GM19239 (cell line): ENCODE data around the gene DGKB.

Experiments used
- DNase-seq: peaks from one replicate; pipeline ENCODE4 v3.0.0; 2011; ENCODE audit warnings: low spot score; ENCODE audit not compliant: insufficient read length
- FAIRE-seq: peaks from 2 replicates; lab custom pipeline; 2011; peaks lifted over from hg19 to GRCh38; lab: Jason Lieb, UNC

Gene DGKB

GRCh38 chr7:14828053-14828452 lies 74.5 kb downstream of the DGKB start:
- FAIRE-seq (no peak), DNase-seq (no peak)

GRCh38 chr7:14826426-14826825 lies 76.1 kb downstream of the DGKB start:
- FAIRE-seq: no peak

GRCh38 chr7:14825912-14826311 lies 76.6 kb downstream of the DGKB start:
- no peak for FAIRE-seq
- no peak for DNase-seq

More at GRCh38 chr7:14826426-14826825, 76.1 kb downstream of the DGKB start:
- no peak for DNase-seq

- no peak for FAIRE-seq
- DNase-seq: no peak
Measured at GRCh38 chr7:14822481-14822854, 80.1 kb downstream of the DGKB start.

- DNase-seq (no peak), FAIRE-seq (no peak)
Measured at GRCh38 chr7:14821757-14822480, 80.6 kb downstream of the DGKB start.

GRCh38 chr7:14818871-14819270 lies 83.7 kb downstream of the DGKB start:
- no peak for DNase-seq
- no peak for FAIRE-seq

- DNase-seq (no peak), FAIRE-seq (no peak)
Measured at GRCh38 chr7:14817829-14818614, 84.5 kb downstream of the DGKB start.

GRCh38 chr7:14807507-14807906 lies 95.0 kb downstream of the DGKB start:
- DNase-seq: no peak

GRCh38 chr7:14806891-14807290 lies 95.7 kb downstream of the DGKB start:
- FAIRE-seq (no peak), DNase-seq (no peak)

More at GRCh38 chr7:14807507-14807906, 95.0 kb downstream of the DGKB start:
- FAIRE-seq: no peak

GRCh38 chr7:14805105-14805719 lies 97.3 kb downstream of the DGKB start:
- DNase-seq (no peak), FAIRE-seq (no peak)

- FAIRE-seq: no peak
- no peak for DNase-seq
Measured at GRCh38 chr7:14800664-14801063, 101.9 kb downstream of the DGKB start.

- no peak for FAIRE-seq
- no peak for DNase-seq
Measured at GRCh38 chr7:14793151-14793550, 109.4 kb downstream of the DGKB start.

- no peak for FAIRE-seq
- DNase-seq: no peak
Measured at GRCh38 chr7:14787551-14787950, 115.0 kb downstream of the DGKB start.

GRCh38 chr7:14786314-14786895 lies 116.1 kb downstream of the DGKB start:
- FAIRE-seq (no peak), DNase-seq (no peak)

GRCh38 chr7:14777806-14778205 lies 124.7 kb downstream of the DGKB start:
- FAIRE-seq: no peak

GRCh38 chr7:14776266-14776665 lies 126.3 kb downstream of the DGKB start:
- FAIRE-seq: no peak
- no peak for DNase-seq

More at GRCh38 chr7:14777806-14778205, 124.7 kb downstream of the DGKB start:
- DNase-seq: no peak

- no peak for DNase-seq
- FAIRE-seq: no peak
Measured at GRCh38 chr7:14773729-14774271, 128.8 kb downstream of the DGKB start.

GRCh38 chr7:14770614-14771013 lies 131.9 kb downstream of the DGKB start:
- FAIRE-seq (no peak), DNase-seq (no peak)

- DNase-seq (no peak), FAIRE-seq (no peak)
Measured at GRCh38 chr7:14769261-14769660, 133.3 kb downstream of the DGKB start.

GRCh38 chr7:14767716-14768425 lies 134.7 kb downstream of the DGKB start:
- no peak for DNase-seq
- FAIRE-seq: no peak
